ENCODE data around the gene POLR3H. TPM values are rescaled to one million over a fixed set of nuclear protein-coding genes. Genes with fewer than 3 reads are reported as not detected.
A peak's percentile ranks its signal among the peaks of the same experiment; 100 is the strongest.

POLR3H gene
- total RNA-seq, 1 donor, result 27.7 TPM

DNA sequence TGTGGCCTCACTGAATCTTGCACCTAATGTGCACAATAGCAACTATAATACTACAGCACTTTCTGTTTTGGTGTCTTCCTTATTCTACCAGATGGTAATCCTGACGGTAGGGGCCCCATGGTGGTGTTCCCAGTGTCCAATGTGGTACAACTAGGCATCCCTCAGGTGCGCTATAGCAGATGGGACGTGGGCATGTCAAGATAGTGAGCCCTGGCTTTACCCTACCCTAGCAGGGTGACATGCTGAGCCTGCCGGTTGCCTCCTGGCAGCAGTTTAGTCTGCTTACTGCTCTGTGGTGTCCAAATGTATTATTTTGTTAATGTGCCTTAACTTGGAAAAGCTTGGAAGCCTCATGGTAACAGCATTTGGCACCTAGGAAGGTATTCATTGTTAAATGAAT lies 56.2 kb downstream of the POLR3H start:
- DNase-seq (ENCODE audit: low read depth), result no peak
- TF ChIP-seq, protein P1, sequence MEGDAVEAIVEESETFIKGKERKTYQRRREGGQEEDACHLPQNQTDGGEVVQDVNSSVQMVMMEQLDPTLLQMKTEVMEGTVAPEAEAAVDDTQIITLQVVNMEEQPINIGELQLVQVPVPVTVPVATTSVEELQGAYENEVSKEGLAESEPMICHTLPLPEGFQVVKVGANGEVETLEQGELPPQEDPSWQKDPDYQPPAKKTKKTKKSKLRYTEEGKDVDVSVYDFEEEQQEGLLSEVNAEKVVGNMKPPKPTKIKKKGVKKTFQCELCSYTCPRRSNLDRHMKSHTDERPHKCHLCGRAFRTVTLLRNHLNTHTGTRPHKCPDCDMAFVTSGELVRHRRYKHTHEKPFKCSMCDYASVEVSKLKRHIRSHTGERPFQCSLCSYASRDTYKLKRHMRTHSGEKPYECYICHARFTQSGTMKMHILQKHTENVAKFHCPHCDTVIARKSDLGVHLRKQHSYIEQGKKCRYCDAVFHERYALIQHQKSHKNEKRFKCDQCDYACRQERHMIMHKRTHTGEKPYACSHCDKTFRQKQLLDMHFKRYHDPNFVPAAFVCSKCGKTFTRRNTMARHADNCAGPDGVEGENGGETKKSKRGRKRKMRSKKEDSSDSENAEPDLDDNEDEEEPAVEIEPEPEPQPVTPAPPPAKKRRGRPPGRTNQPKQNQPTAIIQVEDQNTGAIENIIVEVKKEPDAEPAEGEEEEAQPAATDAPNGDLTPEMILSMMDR (IDR thresholded peaks at IDR 0.05; ENCODE audit: insufficient read depth, low read length), result no peak
- H3K4me3 ChIP-seq (ENCODE audit: low read depth, low read length), result no peak overlapping the region

DNA sequence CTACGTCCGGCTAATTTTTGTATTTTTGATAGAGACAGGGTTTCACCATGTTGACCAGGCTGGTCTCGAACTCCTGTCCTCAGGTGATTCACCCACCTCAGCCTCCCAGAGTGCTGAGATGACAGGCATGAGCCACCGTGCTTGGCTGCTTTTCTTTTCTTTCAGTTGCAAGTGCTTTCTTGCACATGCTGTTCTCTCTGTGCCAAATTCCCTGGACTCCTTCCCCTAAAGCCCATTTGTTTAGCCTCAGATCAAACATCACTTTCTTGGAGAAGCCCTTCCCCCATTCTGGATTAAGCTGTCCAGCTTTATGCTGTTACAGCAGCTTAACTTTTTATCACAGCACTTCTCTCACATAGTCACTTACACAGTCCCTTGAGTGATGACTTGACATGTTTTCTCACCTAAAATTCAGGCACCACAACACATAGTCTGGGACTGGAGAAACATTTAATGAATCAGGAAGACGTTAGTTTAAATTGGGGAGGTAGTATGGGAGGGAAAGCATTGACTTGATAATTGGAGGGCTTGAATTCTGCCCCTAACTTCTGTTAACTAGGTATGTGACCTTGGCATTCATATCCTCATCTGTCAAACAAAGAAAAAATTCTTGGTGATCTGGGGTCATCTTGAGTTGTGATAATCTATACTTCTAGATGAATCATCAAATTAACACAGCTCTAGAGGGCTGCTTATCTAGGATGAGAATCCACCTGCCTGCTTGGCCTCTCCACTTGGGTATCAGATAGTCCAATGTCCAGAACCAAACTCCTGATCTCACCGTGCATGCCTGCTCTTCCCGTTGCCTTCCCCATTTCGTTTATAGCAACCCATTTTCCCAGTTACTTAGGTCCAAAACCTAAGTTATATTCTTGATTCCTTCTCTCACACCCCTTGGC lies 57.0 kb downstream of the POLR3H start:
- no peak overlapping the region for H3K4me3 ChIP-seq (ENCODE audit: low read depth, low read length)
- TF ChIP-seq, protein P1 (IDR thresholded peaks at IDR 0.05; ENCODE audit: insufficient read depth, low read length), result no peak
- DNase-seq (ENCODE audit: low read depth), result peak; percentile 50

DNA sequence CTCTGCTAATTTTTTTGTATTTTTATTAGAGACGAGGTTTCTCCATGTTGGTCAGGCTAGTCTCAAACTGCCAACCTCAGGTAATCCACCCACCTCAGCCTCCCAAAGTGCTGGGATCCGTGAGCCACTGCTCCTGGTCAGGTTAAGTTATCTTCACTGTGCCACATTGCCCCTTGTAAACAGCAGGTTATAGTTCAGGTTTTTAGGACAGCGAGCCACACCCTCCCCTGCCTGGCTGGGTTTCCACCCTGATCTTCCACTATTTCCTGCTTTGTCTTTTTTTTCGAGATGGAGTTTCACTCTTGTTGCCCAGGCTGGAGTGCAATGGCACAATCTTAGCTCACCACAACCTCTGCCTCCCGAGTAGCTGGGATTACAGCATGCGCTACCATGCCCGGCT lies 59.2 kb downstream of the POLR3H start:
- DNase-seq (ENCODE audit: low read depth), result no peak
- H3K4me3 ChIP-seq (ENCODE audit: low read depth, low read length), result no peak overlapping the region
- TF ChIP-seq, protein P1 (IDR thresholded peaks at IDR 0.05; ENCODE audit: insufficient read depth, low read length), result no peak

DNA sequence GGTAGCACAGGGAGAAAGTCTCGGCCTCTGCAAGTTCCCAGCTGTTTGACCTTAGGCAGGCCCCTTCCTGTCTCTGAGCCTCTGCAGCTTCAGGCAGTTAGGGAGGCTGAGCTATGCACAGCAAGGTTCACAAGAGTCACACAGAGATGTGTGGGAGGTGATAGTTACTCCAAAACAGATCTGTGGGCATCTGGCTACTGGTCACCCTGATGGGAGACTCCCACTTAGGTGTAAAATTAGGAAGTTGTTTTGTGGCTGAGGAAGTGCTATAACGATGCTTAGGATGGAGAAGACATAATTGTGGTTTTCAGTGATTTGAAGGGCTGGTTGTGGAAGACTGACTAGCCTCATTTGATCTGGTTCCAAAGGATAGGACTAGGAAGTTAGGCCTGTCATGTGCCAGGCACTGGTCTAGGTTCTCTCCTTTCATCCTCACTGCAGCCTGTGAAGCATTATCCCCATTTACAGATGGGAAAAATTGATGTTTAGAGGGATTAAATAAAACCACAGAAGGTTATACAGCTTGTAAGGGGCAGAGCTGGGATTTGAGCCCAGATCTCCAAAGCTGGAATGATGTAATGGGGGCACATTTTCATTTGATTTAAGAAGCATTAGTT lies 61.8 kb downstream of the POLR3H start:
- peak; percentile 70 for DNase-seq (ENCODE audit: low read depth)
- TF ChIP-seq, protein P1 (IDR thresholded peaks at IDR 0.05; ENCODE audit: insufficient read depth, low read length), result no peak
- no peak overlapping the region for H3K4me3 ChIP-seq (ENCODE audit: low read depth, low read length)

DNA sequence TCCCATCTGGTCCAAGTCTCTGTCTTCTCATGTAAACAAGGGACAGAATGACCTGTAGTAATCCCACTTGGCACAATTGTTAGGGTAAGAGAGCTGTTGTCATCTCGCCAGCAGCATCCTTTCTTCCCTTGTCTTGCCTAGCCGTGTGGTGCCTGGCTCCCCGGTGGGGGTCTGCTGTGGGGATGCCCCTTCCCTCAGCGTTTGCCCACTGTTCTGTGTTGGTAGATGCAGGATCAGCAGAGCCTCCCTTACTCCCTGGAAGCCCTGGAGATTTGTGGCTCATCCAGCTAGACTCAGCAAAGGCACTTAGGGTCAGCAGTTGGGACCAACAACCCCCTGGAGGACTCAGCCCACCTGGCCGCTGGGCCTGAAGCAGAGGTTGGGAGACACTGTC lies 62.3 kb downstream of the POLR3H start:
- H3K4me3 ChIP-seq (ENCODE audit: low read depth, low read length), result no peak overlapping the region
- no peak for DNase-seq (ENCODE audit: low read depth)
- TF ChIP-seq, protein P1 (IDR thresholded peaks at IDR 0.05; ENCODE audit: insufficient read depth, low read length), result no peak

DNA sequence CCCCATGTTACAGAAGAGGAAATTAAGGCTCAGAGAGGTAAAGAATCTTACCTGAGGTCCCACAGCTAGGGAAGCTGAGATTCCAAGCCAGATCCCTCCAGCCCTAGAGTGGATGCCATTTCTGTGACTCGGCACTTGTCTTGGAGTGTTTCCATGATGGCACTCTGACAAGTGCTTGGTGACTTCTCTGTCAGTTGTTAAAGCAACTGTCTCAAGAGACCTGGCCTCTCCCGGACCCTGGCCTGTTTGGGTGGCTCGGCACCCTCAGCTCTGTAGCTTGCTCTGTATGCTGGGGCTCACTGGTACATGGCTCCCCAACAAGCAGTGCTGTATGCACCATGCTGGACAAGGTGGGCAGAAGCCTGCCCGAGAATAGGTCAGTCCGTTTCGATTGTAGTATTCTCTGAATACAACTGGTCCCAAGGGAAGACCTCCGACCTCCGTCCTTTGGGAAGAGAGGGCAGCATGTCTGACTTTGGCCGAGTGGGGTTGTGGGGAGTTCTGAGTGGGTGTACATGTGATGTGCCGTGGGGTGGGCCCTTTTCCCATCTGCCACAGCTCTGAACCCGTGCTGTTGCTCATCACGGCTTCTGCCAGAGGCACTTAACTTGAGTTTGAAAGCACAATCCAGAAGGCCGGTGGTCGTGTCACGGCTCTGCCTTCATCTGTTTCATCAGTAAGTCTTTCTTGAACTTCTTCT lies 63.0 kb downstream of the POLR3H start:
- TF ChIP-seq, protein P1 (IDR thresholded peaks at IDR 0.05; ENCODE audit: insufficient read depth, low read length), result no peak
- no peak overlapping the region for H3K4me3 ChIP-seq (ENCODE audit: low read depth, low read length)
- DNase-seq (ENCODE audit: low read depth), result peak; percentile 37
